ENCODE measurements around the gene CDC5L.

DNA sequence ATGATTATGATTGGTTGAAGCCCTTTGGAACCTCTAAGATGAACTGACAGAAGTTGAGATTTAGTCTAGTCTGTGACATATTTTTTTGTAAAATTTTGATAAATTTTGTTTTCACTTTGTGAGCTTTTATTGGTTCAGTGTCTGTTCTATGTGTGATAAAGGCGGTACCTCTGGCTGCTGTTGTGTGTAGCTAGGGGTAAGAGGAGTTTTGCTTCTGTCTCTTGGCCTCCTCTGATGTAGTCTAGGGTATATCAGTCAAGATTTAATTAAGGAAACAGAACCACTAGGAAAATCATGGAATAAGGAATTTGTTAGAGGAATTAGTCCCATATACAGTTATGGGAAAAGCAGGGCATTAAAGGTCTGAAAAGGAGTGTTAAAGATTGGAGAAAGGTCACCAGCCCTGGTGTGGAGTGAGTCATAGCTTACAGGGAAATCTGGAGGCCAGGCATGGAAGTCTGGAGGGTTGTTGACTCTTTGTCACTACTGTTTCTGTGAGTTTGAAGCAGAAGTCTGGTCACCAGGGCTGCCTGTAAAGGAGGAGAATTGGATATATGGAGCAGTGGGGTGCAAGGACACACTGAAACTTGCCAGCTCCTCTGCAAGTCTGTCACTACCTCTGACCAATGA, 28.5 kb downstream of the CDC5L start:
- TF ChIP-seq, protein P1, sequence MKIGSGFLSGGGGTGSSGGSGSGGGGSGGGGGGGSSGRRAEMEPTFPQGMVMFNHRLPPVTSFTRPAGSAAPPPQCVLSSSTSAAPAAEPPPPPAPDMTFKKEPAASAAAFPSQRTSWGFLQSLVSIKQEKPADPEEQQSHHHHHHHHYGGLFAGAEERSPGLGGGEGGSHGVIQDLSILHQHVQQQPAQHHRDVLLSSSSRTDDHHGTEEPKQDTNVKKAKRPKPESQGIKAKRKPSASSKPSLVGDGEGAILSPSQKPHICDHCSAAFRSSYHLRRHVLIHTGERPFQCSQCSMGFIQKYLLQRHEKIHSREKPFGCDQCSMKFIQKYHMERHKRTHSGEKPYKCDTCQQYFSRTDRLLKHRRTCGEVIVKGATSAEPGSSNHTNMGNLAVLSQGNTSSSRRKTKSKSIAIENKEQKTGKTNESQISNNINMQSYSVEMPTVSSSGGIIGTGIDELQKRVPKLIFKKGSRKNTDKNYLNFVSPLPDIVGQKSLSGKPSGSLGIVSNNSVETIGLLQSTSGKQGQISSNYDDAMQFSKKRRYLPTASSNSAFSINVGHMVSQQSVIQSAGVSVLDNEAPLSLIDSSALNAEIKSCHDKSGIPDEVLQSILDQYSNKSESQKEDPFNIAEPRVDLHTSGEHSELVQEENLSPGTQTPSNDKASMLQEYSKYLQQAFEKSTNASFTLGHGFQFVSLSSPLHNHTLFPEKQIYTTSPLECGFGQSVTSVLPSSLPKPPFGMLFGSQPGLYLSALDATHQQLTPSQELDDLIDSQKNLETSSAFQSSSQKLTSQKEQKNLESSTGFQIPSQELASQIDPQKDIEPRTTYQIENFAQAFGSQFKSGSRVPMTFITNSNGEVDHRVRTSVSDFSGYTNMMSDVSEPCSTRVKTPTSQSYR (CRISPR knock-in tag; IDR thresholded peaks at IDR 0.05; ENCODE audit: borderline replicate concordance): no peak
- TF ChIP-seq POLR2A (IDR thresholded peaks at IDR 0.05; ENCODE audit: insufficient read depth in 1 of 2, low read depth in 2 of 2, low read length in 2 of 2) (no peak), ZNF274 (CRISPR knock-in tag; IDR thresholded peaks at IDR 0.05) (no peak), ZNF354B (CRISPR knock-in tag; IDR thresholded peaks at IDR 0.05) (no peak), ZNF383 (CRISPR knock-in tag; IDR thresholded peaks at IDR 0.05; ENCODE audit: borderline replicate concordance) (no peak)
